ENCODE data around the gene NOSIP.

DNA sequence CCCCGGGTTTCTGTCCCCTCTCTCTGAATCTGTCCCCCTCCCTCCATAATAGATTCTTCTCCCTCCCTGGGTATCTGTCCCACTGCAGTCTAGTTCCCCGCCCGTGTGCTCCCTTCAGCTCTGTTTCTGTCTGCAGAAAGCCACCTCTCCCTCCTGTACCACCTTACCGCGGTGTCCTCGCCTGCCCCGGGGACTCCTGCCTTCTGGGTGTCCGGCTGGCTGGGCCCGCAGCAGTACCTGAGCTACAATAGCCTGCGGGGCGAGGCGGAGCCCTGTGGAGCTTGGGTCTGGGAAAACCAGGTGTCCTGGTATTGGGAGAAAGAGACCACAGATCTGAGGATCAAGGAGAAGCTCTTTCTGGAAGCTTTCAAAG lies 66.6 kb downstream of the NOSIP start:
- TF ChIP-seq, protein P1, sequence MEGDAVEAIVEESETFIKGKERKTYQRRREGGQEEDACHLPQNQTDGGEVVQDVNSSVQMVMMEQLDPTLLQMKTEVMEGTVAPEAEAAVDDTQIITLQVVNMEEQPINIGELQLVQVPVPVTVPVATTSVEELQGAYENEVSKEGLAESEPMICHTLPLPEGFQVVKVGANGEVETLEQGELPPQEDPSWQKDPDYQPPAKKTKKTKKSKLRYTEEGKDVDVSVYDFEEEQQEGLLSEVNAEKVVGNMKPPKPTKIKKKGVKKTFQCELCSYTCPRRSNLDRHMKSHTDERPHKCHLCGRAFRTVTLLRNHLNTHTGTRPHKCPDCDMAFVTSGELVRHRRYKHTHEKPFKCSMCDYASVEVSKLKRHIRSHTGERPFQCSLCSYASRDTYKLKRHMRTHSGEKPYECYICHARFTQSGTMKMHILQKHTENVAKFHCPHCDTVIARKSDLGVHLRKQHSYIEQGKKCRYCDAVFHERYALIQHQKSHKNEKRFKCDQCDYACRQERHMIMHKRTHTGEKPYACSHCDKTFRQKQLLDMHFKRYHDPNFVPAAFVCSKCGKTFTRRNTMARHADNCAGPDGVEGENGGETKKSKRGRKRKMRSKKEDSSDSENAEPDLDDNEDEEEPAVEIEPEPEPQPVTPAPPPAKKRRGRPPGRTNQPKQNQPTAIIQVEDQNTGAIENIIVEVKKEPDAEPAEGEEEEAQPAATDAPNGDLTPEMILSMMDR (IDR thresholded peaks at IDR 0.05) = no peak
- TF ChIP-seq POLR2A (IDR thresholded peaks at IDR 0.05) = no peak

Data from uterus (tissue), 2 donors.